Progenitor cell of endocrine pancreas (in vitro differentiated cells): Measurements from ENCODE around the gene MACF1. TPM values are rescaled to one million over a fixed set of nuclear protein-coding genes. Genes with fewer than 3 reads are reported as not detected.

ENCODE experiments used
- DNase-seq: peaks from one replicate; pipeline ENCODE4 v3.0.0; 2021; ENCODE audit warnings: low spot score; ENCODE audit not compliant: unreplicated experiment
- H3K27ac Mint-ChIP-seq: 2 replicates; pipeline ENCODE4 v1.8.0; 2021; ENCODE audit warnings: mild to moderate bottlenecking, moderate library complexity, mixed read lengths
- H3K27me3 Mint-ChIP-seq: 2 replicates; pipeline ENCODE4 v1.8.0; 2021; ENCODE audit warnings: mixed read lengths
- H3K36me3 Mint-ChIP-seq: 2 replicates; pipeline ENCODE4 v1.8.0; 2022; ENCODE audit warnings: mixed read lengths; ENCODE audit not compliant: insufficient read depth
- H3K4me1 Mint-ChIP-seq: 2 replicates; pipeline ENCODE4 v1.8.0; 2021; ENCODE audit warnings: low read depth, mixed read lengths
- H3K4me3 Mint-ChIP-seq: 2 replicates; pipeline ENCODE4 v1.8.0; 2021; ENCODE audit warnings: low read depth, mild to moderate bottlenecking, moderate library complexity, mixed read lengths
- H3K9me3 Mint-ChIP-seq: 2 replicates; pipeline ENCODE4 v1.8.0; 2021; ENCODE audit warnings: low read depth, mixed read lengths
- CTCF ChIP-seq: fragments of 200-600 bp; sonication (generic); IDR thresholded peaks from one replicate; pipeline ENCODE4 v1.5.0; 2021; ENCODE audit warnings: antibody characterized with exemption, mild to moderate bottlenecking; ENCODE audit not compliant: unreplicated experiment
- total RNA-seq: library from RNA; stranded (reverse); gene quantifications from 2 replicates; pipeline ENCODE4 v1.2.1, GENCODE V29; 2021

Gene MACF1
- total RNA-seq, 1 donor from 2014 or later: 241 TPM

DNA sequence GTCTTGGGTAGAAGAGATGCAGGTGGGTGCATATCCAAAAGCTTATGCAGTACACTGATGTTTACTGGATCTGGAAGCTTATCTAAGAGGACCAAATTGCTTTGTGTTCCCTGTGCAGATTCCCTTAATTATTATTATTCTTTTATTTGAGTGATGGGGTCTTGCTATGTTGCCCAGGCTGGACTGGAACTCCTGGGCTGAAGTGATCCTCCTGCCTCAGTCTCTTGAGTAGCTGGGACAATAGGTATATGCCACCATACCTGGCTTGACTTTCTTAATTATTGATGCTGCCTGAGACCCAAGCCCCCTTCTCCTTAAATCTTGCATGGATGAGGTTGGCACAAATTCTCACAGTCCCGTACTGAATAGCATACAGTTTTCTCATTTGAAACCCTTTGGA, 83.0 kb downstream of the MACF1 start:
- H3K4me1 Mint-ChIP-seq: peaks cover under 1% of the 10 kb centered on the region
- no peak overlapping the region for H3K4me3 Mint-ChIP-seq
- H3K27me3 Mint-ChIP-seq: no peaks in the 10 kb centered on the region
- H3K27ac Mint-ChIP-seq: no peak overlapping the region
- peaks cover 3% of the 10 kb centered on the region for H3K9me3 Mint-ChIP-seq
- DNase-seq: no peak
- no peak for TF ChIP-seq CTCF
- peaks cover 38% of the 10 kb centered on the region for H3K36me3 Mint-ChIP-seq

DNA sequence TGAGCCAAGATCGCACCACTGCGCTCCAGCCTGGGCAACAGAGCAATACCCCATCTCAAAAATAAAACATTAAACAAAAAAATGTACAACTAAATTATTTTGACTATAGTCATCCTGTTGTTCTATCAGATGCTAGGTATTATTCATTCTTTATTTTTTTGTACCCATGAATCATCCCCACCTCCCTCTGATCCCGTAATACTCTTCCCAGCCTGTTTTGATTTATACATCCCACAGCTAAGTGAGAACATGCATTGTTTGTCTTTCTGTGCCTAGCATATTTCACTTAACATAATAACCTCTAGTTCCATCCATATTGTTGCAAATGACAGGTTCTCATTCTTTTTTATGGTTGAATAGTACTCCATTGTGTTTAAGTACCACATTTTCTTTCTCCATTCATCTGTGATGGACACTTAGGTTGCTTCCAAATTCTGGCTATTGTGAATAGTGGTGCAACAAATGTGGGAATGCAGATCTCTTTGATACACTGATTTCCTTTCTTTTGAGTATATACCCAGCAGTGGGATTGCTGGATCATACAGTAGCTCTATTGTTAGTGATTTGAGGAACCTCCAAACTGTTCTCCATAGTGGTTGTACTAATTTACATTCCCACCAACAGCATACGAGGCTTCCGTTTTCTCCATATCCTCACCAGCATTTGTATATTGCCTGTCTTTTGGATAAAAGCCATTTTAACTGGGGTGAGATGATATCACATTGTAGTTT, 84.4 kb downstream of the MACF1 start:
- TF ChIP-seq CTCF: no peak
- H3K27ac Mint-ChIP-seq: no peak overlapping the region

DNA sequence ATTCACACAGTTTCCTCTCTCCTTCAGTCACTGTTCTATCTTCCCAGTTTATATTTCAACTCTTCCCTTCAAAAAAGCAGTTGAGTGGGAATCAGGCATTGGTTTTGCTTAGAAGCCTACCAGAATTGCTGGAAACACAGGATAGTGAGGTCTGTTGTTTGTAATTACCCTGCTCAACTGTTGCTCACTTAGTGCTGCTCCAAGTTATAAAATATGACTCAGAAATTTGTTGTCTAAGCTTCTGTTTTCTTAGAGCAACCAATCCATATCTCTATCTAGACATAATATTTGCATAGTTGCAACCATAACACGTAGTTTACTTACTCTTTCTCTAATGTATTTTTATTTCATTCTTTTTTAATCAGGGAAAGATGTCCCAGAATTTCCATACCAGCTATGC, 87.9 kb downstream of the MACF1 start:
- H3K27ac Mint-ChIP-seq: no peak overlapping the region
- no peaks in the 10 kb centered on the region for H3K27me3 Mint-ChIP-seq
- no peaks in the 10 kb centered on the region for H3K4me1 Mint-ChIP-seq
- no peak for DNase-seq
- H3K36me3 Mint-ChIP-seq: peaks cover 29% of the 10 kb centered on the region
- H3K4me3 Mint-ChIP-seq: no peak overlapping the region
- no peak for TF ChIP-seq CTCF
- peaks cover 3% of the 10 kb centered on the region for H3K9me3 Mint-ChIP-seq

More for the DNA sequence above, 84.4 kb downstream of the MACF1 start:
- no peaks in the 10 kb centered on the region for H3K4me1 Mint-ChIP-seq
- H3K9me3 Mint-ChIP-seq: peaks cover 3% of the 10 kb centered on the region
- no peaks in the 10 kb centered on the region for H3K27me3 Mint-ChIP-seq
- no peak overlapping the region for H3K4me3 Mint-ChIP-seq
- no peak for DNase-seq
- peaks cover 37% of the 10 kb centered on the region for H3K36me3 Mint-ChIP-seq

DNA sequence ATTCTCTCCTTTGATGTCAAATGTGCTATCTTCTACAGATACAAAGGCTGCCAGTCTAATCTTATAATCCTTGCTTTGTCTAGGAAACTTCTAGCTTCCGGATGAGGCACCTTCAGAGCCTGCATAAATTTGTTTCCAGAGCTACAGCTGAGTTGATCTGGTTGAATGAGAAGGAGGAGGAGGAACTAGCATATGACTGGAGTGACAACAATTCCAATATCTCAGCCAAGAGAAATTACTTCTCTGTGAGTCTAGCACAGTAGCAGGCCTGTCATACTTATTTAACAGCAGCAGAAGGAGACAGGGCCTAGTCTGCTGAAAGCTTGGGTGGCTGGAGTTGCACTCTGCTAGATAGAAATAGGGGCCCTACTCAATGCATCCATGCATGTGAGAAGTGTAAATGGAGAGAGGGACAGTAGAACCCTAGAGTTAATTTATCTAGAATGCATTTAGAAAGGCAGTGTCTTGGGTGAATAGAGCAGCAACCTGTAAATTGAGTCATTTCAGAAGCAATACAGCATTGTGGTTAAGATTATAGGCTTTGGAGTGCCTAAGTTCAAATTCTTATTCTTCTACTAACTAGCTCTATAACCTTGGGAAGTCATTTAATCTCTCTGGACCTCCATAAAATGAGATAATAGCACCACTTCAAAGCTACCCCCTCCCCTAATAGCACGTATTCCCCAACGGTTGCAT, 89.0 kb downstream of the MACF1 start:
- no peak overlapping the region for H3K4me3 Mint-ChIP-seq
- H3K4me1 Mint-ChIP-seq: no peaks in the 10 kb centered on the region
- H3K27ac Mint-ChIP-seq: no peak overlapping the region
- no peak for DNase-seq
- no peaks in the 10 kb centered on the region for H3K27me3 Mint-ChIP-seq
- H3K9me3 Mint-ChIP-seq: peaks cover 3% of the 10 kb centered on the region
- TF ChIP-seq CTCF: no peak
- peaks cover 28% of the 10 kb centered on the region for H3K36me3 Mint-ChIP-seq

DNA sequence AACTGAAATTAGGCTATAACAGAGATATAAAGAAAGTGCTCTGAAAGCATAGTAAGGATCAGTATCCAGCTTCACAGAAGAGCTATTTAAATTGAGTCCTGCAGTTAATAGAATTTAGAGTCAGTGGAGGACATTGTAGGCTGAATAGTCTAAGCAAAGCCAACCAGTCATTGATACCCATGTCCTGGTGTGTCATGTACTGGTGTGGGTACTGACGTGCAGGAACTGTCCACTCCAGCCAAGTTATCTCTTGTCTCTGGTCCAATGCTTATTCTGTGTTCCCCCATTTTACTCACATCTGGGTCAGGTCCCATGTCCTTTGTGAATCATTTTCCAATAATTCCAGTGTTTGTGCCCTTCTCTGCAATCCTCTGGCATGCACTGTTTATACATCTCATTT, 90.0 kb downstream of the MACF1 start:
- Mint-ChIP-seq H3K36me3 (peaks cover 26% of the 10 kb centered on the region), H3K9me3 (no peaks in the 10 kb centered on the region), H3K4me3 (no peak overlapping the region), H3K27me3 (no peaks in the 10 kb centered on the region), H3K4me1 (no peaks in the 10 kb centered on the region), H3K27ac (no peak overlapping the region)
- TF ChIP-seq CTCF: no peak
- no peak for DNase-seq
